Mesodermal cell (in vitro differentiated cells): Measurements from ENCODE around the gene KIF26B.

ENCODE experiments used
- H3K27ac ChIP-seq: 2 replicates; pipeline ENCODE4 v1.7.0; 2013; ENCODE audit warnings: mild to moderate bottlenecking, low read depth, low read length, moderate library complexity; ENCODE audit not compliant: severe bottlenecking
- H3K36me3 ChIP-seq: 2 replicates; pipeline ENCODE4 v1.7.1; 2013; ENCODE audit warnings: mild to moderate bottlenecking, low read length, moderate library complexity; ENCODE audit not compliant: control insufficient read depth, insufficient read depth
- H3K4me1 ChIP-seq: one replicate; pipeline ENCODE4 v1.7.1; 2013; ENCODE audit warnings: mild to moderate bottlenecking, low read length; ENCODE audit not compliant: insufficient read depth, control insufficient read depth, poor library complexity, severe bottlenecking
- H3K4me3 ChIP-seq: 2 replicates; pipeline ENCODE4 v1.7.0; 2013; ENCODE audit warnings: low read length, control low read depth, mild to moderate bottlenecking; ENCODE audit not compliant: insufficient read depth, poor library complexity, severe bottlenecking; ENCODE audit errors: extremely low read depth
- H3K9me3 ChIP-seq: 2 replicates; pipeline ENCODE4 v1.7.1; 2013; ENCODE audit warnings: mild to moderate bottlenecking, low read length, moderate library complexity; ENCODE audit not compliant: control insufficient read depth
- WGBS, 2 experiments: methylation state at CpG; one replicate each; pipeline ENCODE4 v1.1.5; 2013; ENCODE audit warnings: missing lambda C conversion rate in 2 of 2; ENCODE audit not compliant: insufficient coverage in 2 of 2; 5-methylcytosine and 5-hydroxymethylcytosine counted together

Gene KIF26B

GRCh38 chr1:245220381-245220985, 65.7 kb downstream of the KIF26B start:
- H3K4me1 ChIP-seq = peaks cover 11% of the 10 kb centered on the region
- H3K4me3 ChIP-seq = no peak overlapping the region
- H3K27ac ChIP-seq = no peak overlapping the region
- no peaks in the 10 kb centered on the region for H3K36me3 ChIP-seq
- WGBS, 2 experiments = 81 to 92% methylated on average over 4 to 6 of the region's 12 CpGs
- no peaks in the 10 kb centered on the region for H3K9me3 ChIP-seq

- H3K9me3 ChIP-seq = no peaks in the 10 kb centered on the region
- H3K27ac ChIP-seq = no peak overlapping the region
- H3K4me1 ChIP-seq = peaks cover 7% of the 10 kb centered on the region
- H3K36me3 ChIP-seq = no peaks in the 10 kb centered on the region
- no peak overlapping the region for H3K4me3 ChIP-seq
- 83 to 93% methylated on average over 4 to 6 of the region's 6 CpGs for WGBS, 2 experiments
Measured at GRCh38 chr1:245221805-245222204, 67.0 kb downstream of the KIF26B start.

- H3K4me1 ChIP-seq = peaks cover 7% of the 10 kb centered on the region
- H3K27ac ChIP-seq = no peak overlapping the region
- WGBS, 2 experiments = 80% methylated on average over 1 of the region's 2 CpGs; no CpG with 5 or more reads in 1 of the 2 experiments
- no peaks in the 10 kb centered on the region for H3K9me3 ChIP-seq
- no peak overlapping the region for H3K4me3 ChIP-seq
- no peaks in the 10 kb centered on the region for H3K36me3 ChIP-seq
Measured at GRCh38 chr1:245222931-245223595, 68.3 kb downstream of the KIF26B start.

GRCh38 chr1:245225322-245226202, 70.8 kb downstream of the KIF26B start:
- Histone ChIP-seq H3K36me3 (no peaks in the 10 kb centered on the region), H3K4me3 (no peak overlapping the region), H3K9me3 (no peaks in the 10 kb centered on the region), H3K27ac (no peak overlapping the region), H3K4me1 (peaks cover 4% of the 10 kb centered on the region)
- WGBS, 2 experiments = 57 to 62% methylated on average over 10 to 11 of the region's 16 CpGs

GRCh38 chr1:245226203-245226499, 71.4 kb downstream of the KIF26B start:
- 80 to 81% methylated on average over 4 to 5 of the region's 5 CpGs for WGBS, 2 experiments

GRCh38 chr1:245229051-245229450, 74.3 kb downstream of the KIF26B start:
- Histone ChIP-seq H3K9me3 (no peaks in the 10 kb centered on the region), H3K4me1 (no peaks in the 10 kb centered on the region), H3K27ac (no peak overlapping the region), H3K4me3 (no peak overlapping the region), H3K36me3 (no peaks in the 10 kb centered on the region)
- WGBS, 2 experiments = 92 to 98% methylated on average over 7 to 8 of the region's 8 CpGs

More at GRCh38 chr1:245226203-245226499, 71.4 kb downstream of the KIF26B start:
- H3K4me3 ChIP-seq = no peak overlapping the region
- no peak overlapping the region for H3K27ac ChIP-seq
- no peaks in the 10 kb centered on the region for H3K4me1 ChIP-seq
- H3K9me3 ChIP-seq = no peaks in the 10 kb centered on the region
- H3K36me3 ChIP-seq = no peaks in the 10 kb centered on the region

- Histone ChIP-seq H3K27ac (no peak overlapping the region), H3K4me3 (no peak overlapping the region), H3K36me3 (no peaks in the 10 kb centered on the region), H3K9me3 (no peaks in the 10 kb centered on the region), H3K4me1 (peaks cover 5% of the 10 kb centered on the region)
- 83 to 84% methylated on average over 2 to 5 of the region's 6 CpGs for WGBS, 2 experiments
Measured at GRCh38 chr1:245232931-245233330, 78.1 kb downstream of the KIF26B start.

- Histone ChIP-seq H3K27ac (no peak overlapping the region), H3K9me3 (no peaks in the 10 kb centered on the region), H3K4me3 (no peak overlapping the region), H3K36me3 (no peaks in the 10 kb centered on the region), H3K4me1 (peaks cover 5% of the 10 kb centered on the region)
- 53 to 54% methylated on average over 22 to 24 of the region's 26 CpGs for WGBS, 2 experiments
Measured at GRCh38 chr1:245234217-245235081, 79.7 kb downstream of the KIF26B start.

- H3K27ac ChIP-seq = no peak overlapping the region
- 40 to 54% methylated on average over 1 to 6 of the region's 6 CpGs for WGBS, 2 experiments
Measured at GRCh38 chr1:245235156-245235555, 80.4 kb downstream of the KIF26B start.

GRCh38 chr1:245240648-245241165, 85.9 kb downstream of the KIF26B start:
- WGBS, 2 experiments = 97% methylated on average over 5 of the region's 6 CpGs

More at GRCh38 chr1:245235156-245235555, 80.4 kb downstream of the KIF26B start:
- Histone ChIP-seq H3K9me3 (no peaks in the 10 kb centered on the region), H3K4me1 (peaks cover 5% of the 10 kb centered on the region), H3K36me3 (no peaks in the 10 kb centered on the region), H3K4me3 (no peak overlapping the region)

More at GRCh38 chr1:245240648-245241165, 85.9 kb downstream of the KIF26B start:
- no peak overlapping the region for H3K4me3 ChIP-seq
- H3K4me1 ChIP-seq = no peaks in the 10 kb centered on the region
- H3K36me3 ChIP-seq = no peaks in the 10 kb centered on the region
- no peak overlapping the region for H3K27ac ChIP-seq
- no peaks in the 10 kb centered on the region for H3K9me3 ChIP-seq
